ENCODE results near the gene C1QB. TPM values are rescaled to one million over a fixed set of nuclear protein-coding genes. Genes with fewer than 3 reads are reported as not detected.

The C1QB gene
- polyA plus RNA-seq, 1 of the 3 experiments (the other 2 are of a cell fraction) = not detected

GRCh38 chr1:22696610-22697009 is 43.6 kb downstream of the C1QB start:
- Histone ChIP-seq H3K79me2 (ENCODE audit: insufficient read depth) (no peaks in the 10 kb centered on the region), H2AFZ (ENCODE audit: low read depth) (no peak overlapping the region), H3K9me2 (no peaks in the 10 kb centered on the region), H3K4me1 (ENCODE audit: control insufficient read depth in 1 of 2, insufficient read depth in 2 of 2, low read depth in 1 of 2, low read length in 1 of 2) (no peaks in the 10 kb centered on the region; a peak in 1 of 4 replicates), H3K36me3 (replicated peaks in 1 of 2; ENCODE audit: control insufficient read depth in 1 of 2, insufficient read depth in 2 of 2, low read length in 1 of 2) (no peaks in the 10 kb centered on the region), H3K4me2 (no peak overlapping the region), H3K9ac (no peak overlapping the region), H3K9me3 (no peaks in the 10 kb centered on the region), H4K20me1 (ENCODE audit: insufficient read depth) (no peaks in the 10 kb centered on the region), H3K27me3 (ENCODE audit: insufficient read depth) (no peaks in the 10 kb centered on the region), H3K27ac (ENCODE audit: low read depth in 2 of 2, low read length in 1 of 2) (no peak overlapping the region), H3F3A (replicated peaks; ENCODE audit: insufficient read depth) (peaks cover 3% of the 10 kb centered on the region), H3K4me3 (ENCODE audit: low read depth in 2 of 2, low read length in 1 of 2) (no peak overlapping the region)
- POLR2A ChIA-PET = no interaction called here
- 89% methylated on average over 3 of the region's 3 CpGs for WGBS (ENCODE audit: low lambda C conversion rate)
- CTCF ChIA-PET = interaction anchor here (0.6 kb wide), 1 partner anchor 766 kb away, joined by 4 read pairs; no protein-coding TSS in a partner anchor
- DNase-seq = no peak
- TF ChIP-seq CTCF (IDR thresholded peaks at IDR 0.05) (no peak), TCF12 (IDR thresholded peaks at IDR 0.05) (no peak), PBX3 (IDR thresholded peaks at IDR 0.05) (no peak), FOSL2 (IDR thresholded peaks at IDR 0.05; ENCODE audit: borderline replicate concordance, low read depth) (no peak), TAF1 (IDR thresholded peaks at IDR 0.05; ENCODE audit: borderline replicate concordance, low read depth, low read length) (no peak), RCOR1 (IDR thresholded peaks at IDR 0.05; ENCODE audit: low read length) (no peak), MAX (IDR thresholded peaks at IDR 0.05; ENCODE audit: low read depth) (no peak), CHD2 (IDR thresholded peaks at IDR 0.05; ENCODE audit: low read length, partially characterized antibody) (no peak), FOXM1 (IDR thresholded peaks at IDR 0.05; ENCODE audit: low read depth) (no peak)

- no peak for TF ChIP-seq TEAD4 (IDR thresholded peaks at IDR 0.05; ENCODE audit: borderline replicate concordance, insufficient read depth)
- no peak for TF ChIP-seq SMC3 (IDR thresholded peaks at IDR 0.05; ENCODE audit: low read depth, low read length)
- no peak for TF ChIP-seq RAD21 (IDR thresholded peaks at IDR 0.05; ENCODE audit: low read length)
- TF ChIP-seq NFIC (IDR thresholded peaks at IDR 0.05; ENCODE audit: borderline replicate concordance) = no peak
- no peak for TF ChIP-seq FOXM1 (IDR thresholded peaks at IDR 0.05; ENCODE audit: low read depth)
- Histone ChIP-seq H3K9me2 (no peaks in the 10 kb centered on the region), H4K20me1 (ENCODE audit: insufficient read depth) (no peaks in the 10 kb centered on the region), H3K79me2 (ENCODE audit: insufficient read depth) (no peaks in the 10 kb centered on the region), H3K36me3 (replicated peaks in 1 of 2; ENCODE audit: control insufficient read depth in 1 of 2, insufficient read depth in 2 of 2, low read length in 1 of 2) (no peaks in the 10 kb centered on the region), H2AFZ (ENCODE audit: low read depth) (no peak overlapping the region), H3K4me1 (ENCODE audit: control insufficient read depth in 1 of 2, insufficient read depth in 2 of 2, low read depth in 1 of 2, low read length in 1 of 2) (no peaks in the 10 kb centered on the region; a peak in 1 of 4 replicates), H3K4me3 (ENCODE audit: low read depth in 2 of 2, low read length in 1 of 2) (no peak overlapping the region), H3K9ac (no peak overlapping the region), H3K4me2 (no peak overlapping the region), H3F3A (replicated peaks; ENCODE audit: insufficient read depth) (no peaks in the 10 kb centered on the region), H3K9me3 (no peaks in the 10 kb centered on the region), H3K27ac (ENCODE audit: low read depth in 2 of 2, low read length in 1 of 2) (no peak overlapping the region), H3K27me3 (ENCODE audit: insufficient read depth) (no peaks in the 10 kb centered on the region)
- ChIA-PET POLR2A (no interaction called here), CTCF (interaction anchor here (0.6 to 1.0 kb wide), 2 partner anchors 233 to 486 kb away, joined by 3 to 4 read pairs; no protein-coding TSS in a partner anchor)
- 68% methylated on average over 5 of the region's 5 CpGs for WGBS (ENCODE audit: low lambda C conversion rate)
- DNase-seq = no peak
These were observed 44.9 kb downstream of the C1QB start for GRCh38 chr1:22697980-22698379.

All from SK-N-SH (cell line).